IPS-18c (cell line): Measurements from ENCODE around the gene PHF14.

Source experiments
- H3K4me3 ChIP-seq: 2 replicates; pipeline ENCODE4 v1.7.0; 2013; ENCODE audit warnings: low read depth, mild to moderate bottlenecking, low read length, moderate library complexity; ENCODE audit not compliant: insufficient read depth
- H3K9me3 ChIP-seq: one replicate; pipeline ENCODE4 v1.6.1; 2013; ENCODE audit warnings: mild to moderate bottlenecking, low read length, moderate library complexity; ENCODE audit not compliant: control insufficient read depth, insufficient read depth

Gene PHF14

DNA sequence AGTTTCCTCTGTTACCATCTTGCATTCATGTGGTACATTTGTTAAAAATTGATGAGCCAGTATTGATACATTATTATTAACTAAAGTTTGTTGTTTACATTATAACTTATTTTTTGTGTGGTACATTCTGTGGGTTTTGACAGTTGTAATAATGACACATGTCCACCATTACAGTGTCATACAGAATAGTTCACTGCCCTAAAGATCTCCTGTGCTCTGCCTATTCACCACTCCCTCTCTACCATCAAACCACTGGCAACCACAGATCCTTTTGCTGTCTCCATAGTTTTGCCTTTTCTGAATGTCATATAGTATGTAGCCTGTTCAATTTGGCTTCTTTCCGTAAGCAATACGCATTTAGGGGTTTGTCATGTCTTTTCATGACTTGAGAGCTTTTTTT lies 156.9 kb downstream of the PHF14 start:
- no peaks in the 10 kb centered on the region for H3K9me3 ChIP-seq

DNA sequence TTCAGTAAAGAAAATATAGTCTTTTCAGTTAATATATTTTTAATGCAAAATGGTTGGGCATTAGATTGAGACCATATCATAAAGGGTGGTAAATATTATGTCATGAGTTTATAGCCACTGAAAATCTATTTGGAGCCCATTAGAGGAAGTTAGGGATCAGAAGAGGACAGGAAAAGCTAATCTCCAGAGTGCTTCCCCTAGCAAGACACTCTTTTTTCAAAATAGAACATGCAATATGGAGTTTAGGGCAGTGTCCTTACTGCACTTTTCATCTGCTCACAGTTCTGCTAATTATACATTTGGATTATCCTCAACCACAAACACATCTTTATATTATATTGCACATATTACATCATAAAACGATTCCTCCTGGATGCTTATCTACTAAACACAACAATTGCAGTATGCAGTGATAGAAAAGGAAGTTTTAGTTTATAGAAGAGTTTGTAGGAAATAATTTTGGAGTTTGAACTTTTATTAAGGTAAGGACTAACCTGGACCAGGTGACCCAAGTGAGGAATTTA lies 159.8 kb downstream of the PHF14 start:
- Histone ChIP-seq H3K4me3 (no peak overlapping the region), H3K9me3 (no peaks in the 10 kb centered on the region)

More for the DNA sequence above, 156.9 kb downstream of the PHF14 start:
- no peak overlapping the region for H3K4me3 ChIP-seq

DNA sequence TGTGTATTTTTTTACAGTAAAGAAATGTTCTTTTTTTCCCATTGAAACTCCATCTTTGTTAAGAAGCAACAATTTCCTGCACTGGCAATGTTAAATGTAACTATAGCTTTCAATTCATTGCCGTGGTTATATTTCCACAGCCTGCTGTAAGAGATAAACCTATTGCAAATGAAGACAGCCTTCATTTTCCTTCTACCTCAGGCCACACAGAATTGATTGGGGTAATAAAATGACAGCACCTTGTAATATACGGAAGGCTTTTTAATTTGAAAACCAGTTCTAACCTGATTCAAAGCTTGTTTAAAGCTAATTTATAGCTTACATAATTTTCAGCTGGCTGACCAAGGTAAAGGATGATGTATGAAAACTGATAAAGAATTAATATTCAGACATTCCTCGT lies 161.9 kb downstream of the PHF14 start:
- no peaks in the 10 kb centered on the region for H3K9me3 ChIP-seq
- H3K4me3 ChIP-seq, result no peak overlapping the region

DNA sequence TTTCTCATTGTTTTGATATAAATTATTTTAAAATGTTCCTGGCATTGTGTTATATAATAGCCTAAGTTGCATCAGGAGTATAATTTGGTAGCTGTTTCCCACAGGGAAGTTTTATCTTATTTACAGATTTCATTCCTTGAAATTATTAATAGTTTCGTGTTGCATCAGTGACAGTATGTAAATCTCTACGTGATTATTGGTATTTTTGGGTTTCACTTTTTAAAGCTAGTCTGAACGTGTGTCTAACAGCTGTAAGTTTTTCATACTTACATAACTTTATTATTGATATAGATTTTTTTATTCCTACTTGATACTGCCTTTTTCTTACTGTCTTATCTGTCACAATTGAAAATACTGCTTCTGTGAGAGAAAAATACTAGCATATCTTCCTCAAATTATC lies 167.9 kb downstream of the PHF14 start:
- Histone ChIP-seq H3K9me3 (no peaks in the 10 kb centered on the region), H3K4me3 (no peak overlapping the region)

DNA sequence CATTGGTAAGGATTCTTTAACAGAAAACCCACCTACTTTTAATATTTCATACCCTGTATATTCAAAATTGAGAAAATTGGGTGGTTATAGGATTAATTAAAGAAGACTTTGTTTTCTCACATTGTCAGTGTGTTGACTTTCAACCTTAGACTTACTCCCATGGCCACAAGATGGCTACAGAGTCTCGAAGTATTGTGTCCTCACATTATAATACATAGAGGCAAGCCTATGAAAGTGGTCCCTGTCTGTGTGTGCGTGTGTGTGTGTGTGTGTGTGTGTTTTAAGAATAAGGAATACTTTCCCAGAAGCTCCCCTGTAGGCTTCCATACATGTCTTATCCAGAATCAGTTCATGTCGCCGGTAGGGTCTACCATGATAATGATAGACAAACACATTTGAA lies 180.0 kb downstream of the PHF14 start:
- H3K4me3 ChIP-seq, result no peak overlapping the region

DNA sequence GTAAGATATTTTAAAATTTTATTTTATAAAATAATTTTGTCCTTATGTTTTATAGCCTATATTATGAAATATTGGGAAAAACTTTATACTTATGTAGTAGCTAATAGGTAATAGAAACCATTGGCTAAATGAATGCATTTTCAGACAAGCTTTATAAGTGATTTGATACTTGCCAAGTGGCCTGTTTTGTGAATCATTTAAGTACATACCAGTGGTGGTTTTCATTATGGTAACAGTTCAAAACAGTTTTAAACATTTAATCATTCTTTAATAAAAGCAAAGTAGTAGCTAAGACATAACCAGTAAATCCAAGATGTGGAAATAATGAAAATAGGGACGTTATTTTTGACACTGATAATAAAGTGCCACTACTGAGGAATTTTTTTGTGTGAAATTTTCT lies 182.2 kb downstream of the PHF14 start:
- no peak overlapping the region for H3K4me3 ChIP-seq
- no peaks in the 10 kb centered on the region for H3K9me3 ChIP-seq

More for the DNA sequence above, 180.0 kb downstream of the PHF14 start:
- no peaks in the 10 kb centered on the region for H3K9me3 ChIP-seq

DNA sequence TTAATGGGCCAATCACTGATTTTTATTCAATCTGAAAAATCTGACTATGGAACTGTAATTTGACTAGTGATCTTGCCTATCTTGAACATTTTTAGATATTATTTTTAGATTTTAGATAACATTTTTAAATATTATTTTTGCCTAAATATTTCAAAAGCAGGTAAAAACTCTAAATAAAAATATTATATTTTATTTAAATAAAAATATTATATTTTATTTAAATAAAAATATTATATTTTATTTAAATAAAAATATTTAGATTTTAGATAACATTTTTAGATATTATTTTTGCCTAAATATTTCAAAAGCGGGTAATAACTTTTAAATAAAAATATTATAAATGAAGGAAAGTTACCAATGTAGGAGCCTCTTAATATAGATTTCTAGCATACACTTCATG lies 187.8 kb downstream of the PHF14 start:
- no peak overlapping the region for H3K4me3 ChIP-seq

DNA sequence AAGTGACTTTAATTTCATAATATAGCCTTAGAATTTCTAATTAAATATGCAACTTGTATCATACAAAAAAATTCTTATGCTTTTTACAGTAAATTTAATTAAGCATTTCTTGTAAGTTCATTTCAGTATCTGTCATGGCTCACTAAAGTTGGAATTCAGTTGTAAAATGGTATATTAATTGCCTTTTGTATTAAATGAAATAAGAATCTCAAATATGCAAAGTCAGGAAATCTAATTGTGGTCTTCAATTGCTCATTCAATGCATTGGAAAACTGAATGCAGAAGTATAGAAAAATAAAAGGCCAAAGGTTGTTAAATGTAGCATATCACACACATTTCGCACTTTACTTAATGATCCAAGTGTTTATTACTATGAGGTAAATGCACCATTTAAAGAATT lies 189.5 kb downstream of the PHF14 start:
- Histone ChIP-seq H3K9me3 (no peaks in the 10 kb centered on the region), H3K4me3 (no peak overlapping the region)

More for the DNA sequence above, 187.8 kb downstream of the PHF14 start:
- no peaks in the 10 kb centered on the region for H3K9me3 ChIP-seq

DNA sequence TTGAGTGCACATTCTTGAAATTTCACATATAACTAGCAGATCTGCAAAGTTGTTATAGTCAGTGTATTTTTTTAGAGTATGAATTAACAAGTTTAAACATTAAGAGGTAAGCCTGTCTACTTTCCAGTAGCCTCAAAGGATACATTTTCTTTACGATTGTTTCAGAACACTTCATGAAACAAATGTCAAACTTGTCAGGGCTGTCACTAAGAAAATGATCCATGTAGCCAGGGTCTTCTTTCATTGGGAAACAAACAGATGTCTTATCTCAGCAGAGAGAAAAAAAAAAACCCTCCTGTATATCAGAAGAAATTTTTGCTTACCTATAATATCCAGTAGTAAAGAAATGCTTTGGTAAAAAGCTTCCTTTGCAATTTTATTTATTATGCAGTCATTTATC lies 192.4 kb downstream of the PHF14 start:
- H3K9me3 ChIP-seq, result no peaks in the 10 kb centered on the region
- no peak overlapping the region for H3K4me3 ChIP-seq

DNA sequence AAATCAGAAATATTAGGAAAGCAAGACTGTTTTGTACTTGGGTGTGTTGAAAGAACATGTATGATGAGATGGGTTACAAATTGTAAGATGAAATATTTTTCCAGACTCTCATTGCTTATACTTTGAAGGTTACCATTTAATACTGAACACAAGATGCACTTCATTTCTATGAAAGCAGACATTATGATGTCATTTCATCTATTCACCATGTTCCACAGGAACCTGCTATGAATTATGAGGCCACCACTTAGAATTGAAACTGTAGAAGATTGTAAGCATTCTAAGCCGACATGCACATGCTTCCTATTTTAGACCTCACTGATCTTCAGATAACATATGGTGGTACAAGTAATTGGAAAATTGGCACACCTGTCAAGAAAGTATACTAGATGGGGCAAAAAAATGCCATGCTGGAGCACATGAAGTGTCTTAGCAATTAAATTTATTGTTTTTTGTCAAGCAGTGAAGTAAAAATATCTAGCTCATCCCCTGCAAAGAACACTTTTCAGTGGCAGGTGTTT lies 195.0 kb downstream of the PHF14 start:
- Histone ChIP-seq H3K9me3 (no peaks in the 10 kb centered on the region), H3K4me3 (no peak overlapping the region)

DNA sequence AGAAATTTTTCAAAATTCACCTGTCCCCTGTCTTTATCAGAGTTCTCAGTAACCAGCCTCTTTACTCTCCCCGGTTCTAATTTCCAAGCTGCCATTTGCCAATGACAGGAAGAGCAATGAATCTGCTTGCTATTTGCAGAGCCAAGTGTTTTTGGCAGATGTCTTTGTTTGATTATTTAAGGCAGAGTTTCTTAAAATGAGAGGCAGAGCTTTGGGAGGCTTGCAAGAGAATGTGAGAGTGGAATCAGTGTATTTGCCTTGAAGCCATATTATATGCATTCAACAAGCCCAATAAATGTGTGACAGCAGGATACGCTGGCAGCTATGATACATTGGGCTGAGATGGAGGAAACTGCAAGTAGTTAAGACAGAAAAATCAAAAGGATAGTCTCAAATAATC lies 196.5 kb downstream of the PHF14 start:
- no peak overlapping the region for H3K4me3 ChIP-seq

DNA sequence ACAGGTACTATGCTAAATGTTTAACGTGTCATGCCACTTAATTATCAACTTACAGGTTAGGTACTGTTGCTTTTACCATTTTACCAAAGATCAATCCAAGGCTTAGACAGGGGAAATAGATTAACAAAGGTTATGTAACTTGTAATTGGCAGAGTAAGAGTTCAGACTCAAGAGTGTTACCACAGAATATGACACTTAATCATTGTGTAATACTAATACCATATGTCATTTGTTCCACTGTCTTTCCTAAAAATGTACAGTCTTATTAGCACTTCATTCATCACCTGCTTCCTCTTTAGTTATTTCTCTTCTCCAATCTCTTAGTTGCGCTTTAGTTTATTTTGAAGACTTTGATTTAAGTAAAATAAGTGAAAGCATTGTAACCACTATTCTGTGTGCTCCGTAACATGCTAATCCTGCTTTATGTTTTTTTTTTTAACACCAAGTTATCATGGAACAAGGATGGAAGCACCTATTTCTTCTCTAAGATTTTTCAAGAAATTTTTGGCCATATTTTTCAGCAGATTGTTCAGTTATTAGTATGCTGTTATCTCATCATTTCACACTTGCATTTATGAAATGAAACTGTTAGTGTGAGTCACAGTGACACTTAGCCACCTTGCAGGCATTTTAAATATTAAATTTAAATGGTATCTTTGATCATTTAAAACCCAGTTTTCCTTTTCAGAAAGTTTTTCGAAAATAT lies 197.3 kb downstream of the PHF14 start:
- H3K9me3 ChIP-seq, result no peaks in the 10 kb centered on the region

More for the DNA sequence above, 196.5 kb downstream of the PHF14 start:
- H3K9me3 ChIP-seq, result no peaks in the 10 kb centered on the region

DNA sequence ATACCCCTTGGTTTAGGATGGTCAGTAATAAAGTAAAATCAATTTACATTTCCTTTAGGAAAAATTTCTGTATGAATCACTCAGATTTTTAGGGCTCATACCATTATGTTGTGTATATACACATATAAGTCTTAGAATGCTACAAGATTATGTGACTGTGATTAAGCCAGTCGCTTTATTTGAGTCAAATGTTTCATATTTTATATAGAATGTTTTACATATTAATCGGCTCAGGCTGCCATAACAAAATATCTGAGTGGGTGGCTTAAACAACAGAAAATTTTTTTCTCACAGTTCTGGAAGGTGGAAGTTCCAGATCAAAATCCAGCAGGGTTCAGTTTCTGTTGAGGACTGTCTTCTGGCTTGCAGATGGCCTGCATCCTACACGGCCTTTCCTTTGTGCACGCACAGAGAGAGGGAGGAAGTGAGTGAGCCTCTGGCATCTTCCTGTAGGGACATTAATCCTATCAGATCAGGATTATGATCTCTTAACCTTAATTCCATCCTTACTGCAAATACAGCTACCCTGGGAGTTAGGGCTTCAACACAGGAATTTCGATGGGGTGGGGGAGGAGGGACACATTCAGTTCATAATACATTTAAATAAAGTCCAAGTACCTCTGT lies 198.0 kb downstream of the PHF14 start:
- Histone ChIP-seq H3K4me3 (no peak overlapping the region), H3K9me3 (no peaks in the 10 kb centered on the region)

More for the DNA sequence above, 197.3 kb downstream of the PHF14 start:
- H3K4me3 ChIP-seq, result no peak overlapping the region

DNA sequence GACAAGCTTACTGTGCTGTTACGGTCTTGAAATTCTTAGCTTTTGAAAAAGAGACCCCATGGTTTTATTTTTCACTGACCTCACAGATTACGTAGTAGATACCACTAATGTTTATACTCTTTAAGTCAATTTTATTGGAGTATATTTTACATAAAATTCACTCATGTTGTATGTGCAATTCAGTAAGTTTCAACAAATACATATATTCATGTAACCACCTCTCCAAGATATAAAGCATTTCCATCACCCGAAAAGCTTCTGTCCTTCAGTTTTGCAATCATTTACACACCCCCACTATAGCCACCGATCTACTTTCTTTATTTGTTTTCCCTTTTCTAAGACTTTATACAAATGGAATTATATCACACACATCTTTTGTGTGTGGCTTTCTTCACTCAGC lies 199.2 kb downstream of the PHF14 start:
- no peaks in the 10 kb centered on the region for H3K9me3 ChIP-seq
- H3K4me3 ChIP-seq, result no peak overlapping the region

DNA sequence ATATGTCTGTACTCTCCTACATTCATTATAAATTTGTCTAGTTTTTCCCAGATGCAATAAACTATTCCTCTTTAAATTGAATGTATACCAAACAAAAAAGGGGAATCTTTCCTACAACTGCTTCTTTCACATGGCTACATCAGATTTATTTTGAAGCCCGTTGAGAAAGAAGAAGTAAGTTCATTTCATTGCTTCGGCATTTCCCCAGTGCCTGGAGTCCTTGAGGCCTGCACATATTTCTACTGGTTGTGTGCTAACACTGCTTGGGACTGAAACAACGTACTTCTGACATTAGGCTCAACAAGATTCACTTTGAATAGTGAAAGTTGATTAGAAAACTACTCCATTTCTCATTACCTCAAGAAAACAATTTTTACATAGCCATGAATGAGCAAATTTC lies 201.7 kb downstream of the PHF14 start:
- Histone ChIP-seq H3K4me3 (no peak overlapping the region), H3K9me3 (no peaks in the 10 kb centered on the region)

DNA sequence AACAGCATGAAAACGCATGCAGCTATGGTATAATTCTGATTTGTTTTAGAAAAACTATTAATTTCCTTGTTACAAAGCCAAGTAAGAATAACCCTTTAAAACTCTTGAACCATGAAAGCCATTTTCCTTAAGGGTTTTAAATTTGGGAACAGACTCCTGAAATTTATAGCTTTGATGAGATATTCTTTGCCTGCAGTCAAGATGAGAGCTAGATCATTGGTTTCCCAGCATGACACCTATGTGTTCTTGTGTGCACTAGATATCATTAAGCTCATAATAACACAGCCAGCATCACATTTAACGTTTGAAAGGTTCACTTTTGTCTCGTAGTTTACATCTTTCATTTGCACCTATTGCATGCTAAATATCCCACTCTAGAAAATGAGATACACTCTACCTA lies 202.2 kb downstream of the PHF14 start:
- Histone ChIP-seq H3K4me3 (no peak overlapping the region), H3K9me3 (no peaks in the 10 kb centered on the region)

DNA sequence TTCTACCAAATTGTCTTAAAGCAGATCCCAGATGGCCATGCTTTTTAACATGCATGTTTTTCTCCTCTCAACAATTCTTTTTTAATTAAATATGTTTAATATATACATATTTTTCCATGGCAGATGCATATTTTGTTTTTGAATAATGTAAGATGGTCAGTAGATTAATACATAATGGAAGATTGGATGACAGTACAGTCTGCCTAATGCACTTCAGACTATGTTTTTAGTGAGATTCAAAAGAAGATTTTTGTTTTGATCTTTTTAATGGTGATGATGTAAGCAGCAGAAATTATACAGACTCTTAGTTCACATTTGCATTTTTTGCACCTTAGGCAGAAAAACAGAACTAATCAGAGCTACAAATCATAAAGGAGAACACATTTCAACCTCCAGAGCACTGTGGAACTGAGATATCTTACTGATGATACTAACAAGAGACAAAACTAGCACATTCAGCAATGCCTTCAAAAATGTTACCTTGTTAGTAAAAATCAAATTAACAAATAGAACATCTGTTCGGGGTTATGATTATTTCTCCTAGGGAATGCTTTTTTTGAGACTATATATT lies 203.4 kb downstream of the PHF14 start:
- Histone ChIP-seq H3K4me3 (no peak overlapping the region), H3K9me3 (no peaks in the 10 kb centered on the region)

DNA sequence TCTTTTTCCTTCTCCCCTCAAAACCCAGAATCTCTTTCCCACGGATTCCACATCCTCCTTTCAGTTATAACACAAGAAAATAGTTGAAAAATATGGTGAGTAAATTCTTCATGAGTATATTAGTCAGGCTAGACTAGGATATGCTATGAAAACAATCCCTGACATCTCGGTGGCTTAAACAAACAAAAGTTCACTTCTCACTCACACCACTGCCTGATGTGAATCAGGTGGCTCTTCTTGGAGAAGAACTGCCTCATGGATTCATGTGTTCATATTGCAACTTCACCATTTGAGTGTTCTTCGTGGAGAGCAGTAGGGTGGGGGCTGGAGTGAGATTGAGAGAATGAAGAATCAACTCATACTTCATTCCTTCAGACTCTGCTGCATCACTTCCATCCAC lies 204.1 kb downstream of the PHF14 start:
- Histone ChIP-seq H3K4me3 (no peak overlapping the region), H3K9me3 (no peaks in the 10 kb centered on the region)
